Neural cell (in vitro differentiated cells): ENCODE data around the gene TRMT1. TPM values are rescaled to one million over a fixed set of nuclear protein-coding genes. Genes with fewer than 3 reads are reported as not detected.

Source experiments
- H2AFZ ChIP-seq: fragments of 200-600, 300-800 bp; sonication (generic), shearing (Covaris generic); 2 replicates; pipeline ENCODE4 v1.6.0; 2014; ENCODE audit warnings: low read depth, mild to moderate bottlenecking, antibody characterized with exemption, low read length, moderate library complexity
- H3F3A ChIP-seq: fragments of 200-600 bp; shearing (Covaris generic); 2 replicates; pipeline ENCODE4 v1.6.1; 2016; ENCODE audit warnings: mild to moderate bottlenecking, moderate library complexity, mixed read lengths, antibody characterized with exemption, low read length; ENCODE audit not compliant: insufficient read depth, poor library complexity, severe bottlenecking
- H3K27ac ChIP-seq: fragments of 200-600, 300-800 bp; sonication (generic), shearing (Covaris generic); 2 replicates; pipeline ENCODE4 v1.5.1; 2014; ENCODE audit warnings: mild to moderate bottlenecking, low read length, moderate library complexity
- H3K27me3 ChIP-seq: fragments of 300-800, 200-600 bp; sonication (generic), shearing (Covaris generic); 2 replicates; pipeline ENCODE4 v1.6.0; 2014; ENCODE audit warnings: mild to moderate bottlenecking, low read depth, low read length, moderate library complexity; ENCODE audit not compliant: insufficient read depth
- H3K36me3 ChIP-seq: fragments of 300-800, 200-600 bp; sonication (generic), shearing (Covaris generic); 2 replicates; pipeline ENCODE4 v1.5.1; 2014; ENCODE audit warnings: mild to moderate bottlenecking, antibody characterized with exemption, low read length, moderate library complexity; ENCODE audit not compliant: insufficient read depth
- H3K4me2 ChIP-seq: fragments of 300-800, 200-600 bp; sonication (generic), shearing (Covaris generic); 2 replicates; pipeline ENCODE4 v1.6.0; 2014; ENCODE audit warnings: mild to moderate bottlenecking, low read length
- H3K4me3 ChIP-seq: fragments of 300-800, 200-600 bp; sonication (generic), shearing (Covaris generic); 2 replicates; pipeline ENCODE4 v1.5.1; 2014; ENCODE audit warnings: mild to moderate bottlenecking, low read length, moderate library complexity
- H3K79me2 ChIP-seq: fragments of 200-600 bp; shearing (Covaris generic); replicated peaks from 2 replicates; pipeline ENCODE4 v1.6.0; 2014; ENCODE audit warnings: mild to moderate bottlenecking, low read length, moderate library complexity; ENCODE audit not compliant: insufficient read depth
- H3K9ac ChIP-seq: fragments of 300-800, 200-600 bp; sonication (generic), shearing (Covaris generic); 2 replicates; pipeline ENCODE4 v1.6.1; 2016; ENCODE audit warnings: mild to moderate bottlenecking, low read length, mixed read lengths
- H3K9me2 ChIP-seq: fragments of 200-600 bp; shearing (Covaris generic); 2 replicates; pipeline ENCODE4 v1.6.1; 2016; ENCODE audit warnings: mild to moderate bottlenecking, low read length, mixed read lengths; ENCODE audit not compliant: insufficient read depth
- H3K9me3 ChIP-seq: fragments of 200-600, 300-800 bp; sonication (generic), shearing (Covaris generic); 2 replicates; pipeline ENCODE4 v1.6.1; 2016; ENCODE audit warnings: mild to moderate bottlenecking, mixed run types, low read length, moderate library complexity, mixed read lengths
- H4K20me1 ChIP-seq: fragments of 200-600 bp; shearing (Covaris generic); 2 replicates; pipeline ENCODE4 v1.6.1; 2016; ENCODE audit warnings: mild to moderate bottlenecking, mixed run types; ENCODE audit not compliant: insufficient read depth
- CTCF ChIP-seq: fragments of 450-650 bp; IDR thresholded peaks from 2 replicates; pipeline ENCODE4 v1.5.1; 2014; ENCODE audit warnings: antibody characterized with exemption, mild to moderate bottlenecking, moderate library complexity; ENCODE audit not compliant: poor library complexity, severe bottlenecking
- EP300 ChIP-seq: fragments of 450-650 bp; conservative IDR thresholded peaks from 2 replicates; pipeline ENCODE4 v1.6.1; 2014; ENCODE audit warnings: antibody characterized with exemption, mild to moderate bottlenecking, moderate library complexity; ENCODE audit not compliant: poor library complexity, severe bottlenecking
- EZH2 ChIP-seq: fragments of 200-600, 300-800 bp; shearing (Covaris generic), sonication (generic); IDR thresholded peaks from 2 replicates; pipeline ENCODE4 v1.6.1; 2014; ENCODE audit warnings: antibody characterized with exemption, low read length, borderline replicate concordance, mild to moderate bottlenecking; ENCODE audit not compliant: insufficient read depth, poor library complexity, severe bottlenecking
- MXI1 ChIP-seq: fragments of 450-650 bp; conservative IDR thresholded peaks from 2 replicates; pipeline ENCODE4 v1.6.1; 2014; ENCODE audit warnings: antibody characterized with exemption, mild to moderate bottlenecking; ENCODE audit not compliant: poor library complexity, severe bottlenecking
- POLR2AphosphoS5 ChIP-seq: IDR thresholded peaks from 2 replicates; pipeline ENCODE4 v1.6.1; 2012
- RAD21 ChIP-seq: fragments of 450-650 bp; conservative IDR thresholded peaks from 2 replicates; pipeline ENCODE4 v1.6.1; 2014; ENCODE audit warnings: antibody characterized with exemption, mild to moderate bottlenecking, moderate library complexity
- REST ChIP-seq: IDR thresholded peaks from 2 replicates; pipeline ENCODE4 v1.6.1; 2012; ENCODE audit warnings: borderline replicate concordance
- SMC3 ChIP-seq: fragments of 450-650 bp; conservative IDR thresholded peaks from 2 replicates; pipeline ENCODE4 v1.6.1; 2014; ENCODE audit warnings: antibody characterized with exemption, mild to moderate bottlenecking, moderate library complexity; ENCODE audit not compliant: poor library complexity
- TAF1 ChIP-seq: IDR thresholded peaks from 2 replicates; pipeline ENCODE4 v1.6.1; 2012; ENCODE audit warnings: low read depth
- polyA plus RNA-seq: library from polyadenylated mRNA; depleted of rRNA; stranded (reverse); fragments of >200 nt; gene quantifications from 2 replicates; pipeline ENCODE4 v1.2.3, GENCODE V29; 2014

TRMT1 gene
- polyA plus RNA-seq, 1 donor from 2014 or later, result 94.4 TPM

GRCh38 chr19:13132471-13133180 lies 16.1 kb upstream of the TRMT1 start:
- Histone ChIP-seq H3K79me2 (peaks cover 15% of the 10 kb centered on the region), H3K9me2 (no peaks in the 10 kb centered on the region), H3K4me3 (no peak overlapping the region), H3K9ac (no peak overlapping the region), H3K27ac (no peak overlapping the region), H3K27me3 (no peaks in the 10 kb centered on the region), H3K9me3 (no peaks in the 10 kb centered on the region), H4K20me1 (no peaks in the 10 kb centered on the region), H3K4me2 (no peak overlapping the region), H3F3A (no peaks in the 10 kb centered on the region), H3K36me3 (no peaks in the 10 kb centered on the region), H2AFZ (no peak overlapping the region)
- TF ChIP-seq CTCF (no peak), REST (no peak), TAF1 (no peak), RAD21 (no peak), MXI1 (no peak), EZH2 (no peak), POLR2AphosphoS5 (no peak), SMC3 (no peak), EP300 (no peak)

- H3K79me2 ChIP-seq, result peaks cover 15% of the 10 kb centered on the region
- H3K36me3 ChIP-seq, result no peaks in the 10 kb centered on the region
- H3K4me3 ChIP-seq, result no peak overlapping the region
- no peak overlapping the region for H3K9ac ChIP-seq
- no peak overlapping the region for H2AFZ ChIP-seq
- no peaks in the 10 kb centered on the region for H3F3A ChIP-seq
- H4K20me1 ChIP-seq, result no peaks in the 10 kb centered on the region
- no peaks in the 10 kb centered on the region for H3K9me2 ChIP-seq
- no peak overlapping the region for H3K27ac ChIP-seq
- H3K27me3 ChIP-seq, result no peaks in the 10 kb centered on the region
- no peak overlapping the region for H3K4me2 ChIP-seq
- TF ChIP-seq POLR2AphosphoS5 (no peak), REST (no peak), EP300 (no peak), TAF1 (no peak)
- H3K9me3 ChIP-seq, result no peaks in the 10 kb centered on the region
These were observed 14.4 kb upstream of the TRMT1 start for GRCh38 chr19:13130886-13131490.
